Measurements from ENCODE around the gene SUSD4. TPM values are rescaled to one million over a fixed set of nuclear protein-coding genes. Genes with fewer than 3 reads are reported as not detected.
A peak's percentile ranks its signal among the peaks of the same experiment; 100 is the strongest.

SUSD4 gene
- total RNA-seq, 1 experiment from 2014 or later = 31.4 TPM

GRCh38 chr1:223176437-223176836 is 187.5 kb downstream of the SUSD4 start:
- Mint-ChIP-seq H3K27ac (ENCODE audit: unreplicated experiment) (no peak overlapping the region), H3K4me1 (ENCODE audit: low read depth, unreplicated experiment) (peaks cover 5% of the 10 kb centered on the region), H3K27me3 (ENCODE audit: insufficient read depth, unreplicated experiment) (no peaks in the 10 kb centered on the region), H3K4me3 (ENCODE audit: unreplicated experiment) (no peak overlapping the region), H3K9me3 (ENCODE audit: unreplicated experiment) (peaks cover 9% of the 10 kb centered on the region), H3K36me3 (ENCODE audit: insufficient read depth, unreplicated experiment) (no peaks in the 10 kb centered on the region)
- Histone ChIP-seq H3K4me3 (ENCODE audit: low read depth, low read length) (no peak overlapping the region), H3K9me3 (no peaks in the 10 kb centered on the region), H3K4me1 (peaks cover 5% of the 10 kb centered on the region), H3K36me3 (ENCODE audit: control insufficient read depth, insufficient read depth, low read length) (no peaks in the 10 kb centered on the region), H3K27me3 (replicated peaks; ENCODE audit: control insufficient read depth, insufficient read depth, low read length) (no peaks in the 10 kb centered on the region)
- TF ChIP-seq CTCF (IDR thresholded peaks at IDR 0.05; ENCODE audit: insufficient read depth in 1 of 2, low read depth in 1 of 2, low read length in 1 of 2, severe bottlenecking in 1 of 2, unreplicated experiment in 1 of 2) = no peak
- POLR2A ChIA-PET = no interaction called here
- no peak for DNase-seq
- intact Hi-C loops (cut with micrococcal nuclease; ENCODE audit: unreplicated experiment) = loop anchor here (5.0 kb wide), 1 partner anchor 186 kb away; the partner anchor contains the start of gene SUSD4
- BruUV-seq (replicated peaks) = no TSS peak
- CTCF ChIA-PET = interaction anchor here (0.7 to 0.8 kb wide), 2 partner anchors 43 to 88 kb away, joined by 3 to 4 read pairs; no protein-coding TSS in a partner anchor

GRCh38 chr1:223175633-223176032 is 188.3 kb downstream of the SUSD4 start:
- H3K27ac Mint-ChIP-seq (ENCODE audit: unreplicated experiment) = no peak overlapping the region
- POLR2A ChIA-PET = no interaction called here
- no peak for DNase-seq
- no peak overlapping the region for H3K4me3 ChIP-seq (ENCODE audit: low read depth, low read length)
- intact Hi-C loops (cut with micrococcal nuclease; ENCODE audit: unreplicated experiment) = loop anchor here (1.0 to 5.0 kb wide), 3 partner anchors 69 to 509 kb away; partner anchors contain the start of gene SUSD4
- peaks cover 5% of the 10 kb centered on the region for H3K4me1 ChIP-seq
- peaks cover 9% of the 10 kb centered on the region for H3K9me3 Mint-ChIP-seq (ENCODE audit: unreplicated experiment)
- CTCF ChIA-PET = interaction anchor here (0.5 to 1.8 kb wide), 17 partner anchors 21 to 508 kb away, joined by 3 to 16 read pairs (median 4); partner anchors contain the start of gene SUSD4
- no peaks in the 10 kb centered on the region for H3K36me3 ChIP-seq (ENCODE audit: control insufficient read depth, insufficient read depth, low read length)
- no peaks in the 10 kb centered on the region for H3K36me3 Mint-ChIP-seq (ENCODE audit: insufficient read depth, unreplicated experiment)
- H3K27me3 Mint-ChIP-seq (ENCODE audit: insufficient read depth, unreplicated experiment) = no peaks in the 10 kb centered on the region
- TF ChIP-seq CTCF (IDR thresholded peaks at IDR 0.05; ENCODE audit: insufficient read depth in 1 of 2, low read depth in 1 of 2, low read length in 1 of 2, severe bottlenecking in 1 of 2, unreplicated experiment in 1 of 2) = no peak
- BruUV-seq (replicated peaks) = no TSS peak
- H3K4me1 Mint-ChIP-seq (ENCODE audit: low read depth, unreplicated experiment) = peaks cover 5% of the 10 kb centered on the region
- no peaks in the 10 kb centered on the region for H3K27me3 ChIP-seq (replicated peaks; ENCODE audit: control insufficient read depth, insufficient read depth, low read length)
- no peaks in the 10 kb centered on the region for H3K9me3 ChIP-seq
- H3K4me3 Mint-ChIP-seq (ENCODE audit: unreplicated experiment) = no peak overlapping the region

GRCh38 chr1:223175032-223175431 is 188.9 kb downstream of the SUSD4 start:
- no peak overlapping the region for H3K4me3 ChIP-seq (ENCODE audit: low read depth, low read length)
- Mint-ChIP-seq H3K9me3 (ENCODE audit: unreplicated experiment) (peaks cover 9% of the 10 kb centered on the region), H3K4me1 (ENCODE audit: low read depth, unreplicated experiment) (peaks cover 5% of the 10 kb centered on the region), H3K4me3 (ENCODE audit: unreplicated experiment) (no peak overlapping the region), H3K36me3 (ENCODE audit: insufficient read depth, unreplicated experiment) (no peaks in the 10 kb centered on the region), H3K27me3 (ENCODE audit: insufficient read depth, unreplicated experiment) (no peaks in the 10 kb centered on the region), H3K27ac (ENCODE audit: unreplicated experiment) (peak overlapping the region; percentile 35)
- H3K9me3 ChIP-seq = no peaks in the 10 kb centered on the region
- CTCF ChIA-PET = interaction anchor here (0.6 to 1.8 kb wide), 16 partner anchors 22 to 509 kb away, joined by 3 to 16 read pairs (median 4); partner anchors contain the start of gene SUSD4
- peak; percentile 63 to 66 for DNase-seq
- no peaks in the 10 kb centered on the region for H3K36me3 ChIP-seq (ENCODE audit: control insufficient read depth, insufficient read depth, low read length)
- BruUV-seq (replicated peaks) = no TSS peak
- H3K4me1 ChIP-seq = peaks cover 5% of the 10 kb centered on the region
- H3K27me3 ChIP-seq (replicated peaks; ENCODE audit: control insufficient read depth, insufficient read depth, low read length) = no peaks in the 10 kb centered on the region
- TF ChIP-seq CTCF (IDR thresholded peaks at IDR 0.05; ENCODE audit: insufficient read depth in 1 of 2, low read depth in 1 of 2, low read length in 1 of 2, severe bottlenecking in 1 of 2, unreplicated experiment in 1 of 2) = peak; percentile 45 to 70
- intact Hi-C loops (cut with micrococcal nuclease; ENCODE audit: unreplicated experiment) = loop anchor here (1.0 to 5.0 kb wide), 3 partner anchors 69 to 509 kb away; partner anchors contain the start of gene SUSD4
- POLR2A ChIA-PET = no interaction called here

Other genes starting within 250 kb of the SUSD4 start
- 1.8 TPM in 2 replicates for gene TLR5, start 220.9 kb downstream of the SUSD4 start, total RNA-seq (2022)
- gene CCDC185, start 29.2 kb upstream of the SUSD4 start, total RNA-seq (2022) = not detected in 2 replicates

Data from Caco-2 (cell line).